HL-60 (cell line): Measurements from ENCODE around the gene PCOLCE2.

Experiments used
- DNase-seq, 2 experiments: peaks; one replicate each; pipeline ENCODE4 v3.0.0-alpha.2; 2010 to 2020; ENCODE audit warnings: low read depth in 1 of 2, low spot score in 1 of 2
- H3K27ac ChIP-seq: fragments of 250-450 bp; sonication (Bioruptor Pico); replicated peaks from 2 replicates; pipeline ENCODE4 v1.5.1; 2020; ENCODE audit warnings: mild to moderate bottlenecking, moderate library complexity
- H3K27me3 ChIP-seq: fragments of 250-450 bp; sonication (Bioruptor Pico); 2 replicates; pipeline ENCODE4 v1.5.1; 2021; ENCODE audit warnings: mild to moderate bottlenecking, moderate library complexity; ENCODE audit not compliant: insufficient read depth, poor library complexity, severe bottlenecking
- H3K4me3 ChIP-seq: replicated peaks from 2 replicates; pipeline ENCODE4 v1.5.1; 2011; ENCODE audit warnings: mild to moderate bottlenecking, control low read depth, low read length; ENCODE audit not compliant: insufficient read depth
- GABPA ChIP-seq: IDR thresholded peaks from 2 replicates; pipeline ENCODE4 v1.6.1; 2012; ENCODE audit warnings: low read depth
- POLR2AphosphoS5 ChIP-seq: IDR thresholded peaks from 2 replicates; pipeline ENCODE4 v1.6.1; 2012; ENCODE audit warnings: low read depth
- SPI1 ChIP-seq: IDR thresholded peaks from 2 replicates; pipeline ENCODE4 v1.6.1; 2012; ENCODE audit warnings: low read depth, mild to moderate bottlenecking, borderline replicate concordance
- TF ChIP-seq, protein P1 (sequence below): IDR thresholded peaks from one replicate; pipeline ENCODE4 v1.5.1; 2011; ENCODE audit warnings: low read length, control low read depth, inconsistent platforms; ENCODE audit not compliant: insufficient read depth
- TF ChIP-seq, protein P2 (sequence below): IDR thresholded peaks from 2 replicates; pipeline ENCODE4 v1.6.1; 2012; ENCODE audit warnings: low read depth; ENCODE audit not compliant: insufficient replicate concordance

The PCOLCE2 gene

DNA sequence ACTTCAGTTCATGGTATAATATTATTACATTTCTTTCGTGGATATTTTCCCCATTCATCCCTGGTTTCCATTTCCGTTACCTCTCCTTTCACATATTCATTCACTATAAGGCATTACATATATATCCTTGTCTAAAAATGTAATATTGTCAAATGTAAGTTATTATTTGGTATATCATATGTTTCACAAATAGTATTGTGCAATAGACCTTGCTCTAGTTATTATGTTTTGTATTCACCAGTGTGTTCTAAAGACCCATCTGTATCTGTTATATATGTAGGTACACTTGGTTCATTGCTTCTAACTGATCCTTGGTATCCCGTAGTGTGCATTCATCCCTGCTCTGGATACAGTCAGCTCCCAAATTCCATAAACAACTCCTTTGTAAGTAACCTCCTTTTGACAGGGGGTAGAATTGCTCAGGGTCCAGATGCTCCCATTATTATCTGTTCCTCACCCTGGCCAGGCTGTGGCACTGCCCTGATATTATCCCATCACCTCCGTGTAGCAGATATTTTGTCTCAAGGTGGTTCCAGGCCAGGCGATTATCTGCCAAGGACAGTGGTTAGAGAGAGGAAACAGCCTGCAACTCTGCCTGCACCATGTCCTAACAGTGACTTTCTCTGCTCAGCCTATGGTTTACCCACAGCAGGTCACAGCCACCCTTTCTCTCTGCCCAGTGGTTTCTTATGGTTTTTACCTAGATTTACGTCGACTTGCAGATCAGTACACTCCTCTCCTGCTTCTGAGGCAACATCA is 45.4 kb upstream of the PCOLCE2 start:
- no peak for DNase-seq

DNA sequence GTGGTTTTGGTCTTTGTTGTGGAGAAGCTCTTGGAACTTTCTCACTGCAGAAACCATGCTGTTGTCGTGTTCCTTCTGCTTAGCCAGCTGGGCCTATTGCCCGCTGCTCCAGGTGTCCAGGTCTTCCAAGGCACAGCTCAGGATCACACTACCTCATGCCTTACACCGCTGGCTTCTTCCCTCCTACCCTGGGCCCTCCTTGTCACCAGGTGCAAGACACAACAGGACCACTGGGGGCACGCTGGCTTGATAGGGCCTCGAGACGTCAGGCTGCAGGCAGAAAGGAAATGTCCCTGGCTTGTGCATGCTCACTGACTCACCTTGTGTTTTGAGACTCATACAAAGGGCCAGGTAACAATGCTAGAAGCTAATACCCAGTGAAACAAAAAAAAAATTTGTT is 42.3 kb upstream of the PCOLCE2 start:
- Histone ChIP-seq H3K27me3 (no peaks in the 10 kb centered on the region), H3K4me3 (no peak overlapping the region), H3K27ac (no peak overlapping the region)
- DNase-seq, result peak in 1 of 2 experiments; percentile 27
- TF ChIP-seq, protein P1, sequence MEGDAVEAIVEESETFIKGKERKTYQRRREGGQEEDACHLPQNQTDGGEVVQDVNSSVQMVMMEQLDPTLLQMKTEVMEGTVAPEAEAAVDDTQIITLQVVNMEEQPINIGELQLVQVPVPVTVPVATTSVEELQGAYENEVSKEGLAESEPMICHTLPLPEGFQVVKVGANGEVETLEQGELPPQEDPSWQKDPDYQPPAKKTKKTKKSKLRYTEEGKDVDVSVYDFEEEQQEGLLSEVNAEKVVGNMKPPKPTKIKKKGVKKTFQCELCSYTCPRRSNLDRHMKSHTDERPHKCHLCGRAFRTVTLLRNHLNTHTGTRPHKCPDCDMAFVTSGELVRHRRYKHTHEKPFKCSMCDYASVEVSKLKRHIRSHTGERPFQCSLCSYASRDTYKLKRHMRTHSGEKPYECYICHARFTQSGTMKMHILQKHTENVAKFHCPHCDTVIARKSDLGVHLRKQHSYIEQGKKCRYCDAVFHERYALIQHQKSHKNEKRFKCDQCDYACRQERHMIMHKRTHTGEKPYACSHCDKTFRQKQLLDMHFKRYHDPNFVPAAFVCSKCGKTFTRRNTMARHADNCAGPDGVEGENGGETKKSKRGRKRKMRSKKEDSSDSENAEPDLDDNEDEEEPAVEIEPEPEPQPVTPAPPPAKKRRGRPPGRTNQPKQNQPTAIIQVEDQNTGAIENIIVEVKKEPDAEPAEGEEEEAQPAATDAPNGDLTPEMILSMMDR, result no peak
- no peak for TF ChIP-seq POLR2AphosphoS5
- no peak for TF ChIP-seq SPI1
- TF ChIP-seq, protein P2, sequence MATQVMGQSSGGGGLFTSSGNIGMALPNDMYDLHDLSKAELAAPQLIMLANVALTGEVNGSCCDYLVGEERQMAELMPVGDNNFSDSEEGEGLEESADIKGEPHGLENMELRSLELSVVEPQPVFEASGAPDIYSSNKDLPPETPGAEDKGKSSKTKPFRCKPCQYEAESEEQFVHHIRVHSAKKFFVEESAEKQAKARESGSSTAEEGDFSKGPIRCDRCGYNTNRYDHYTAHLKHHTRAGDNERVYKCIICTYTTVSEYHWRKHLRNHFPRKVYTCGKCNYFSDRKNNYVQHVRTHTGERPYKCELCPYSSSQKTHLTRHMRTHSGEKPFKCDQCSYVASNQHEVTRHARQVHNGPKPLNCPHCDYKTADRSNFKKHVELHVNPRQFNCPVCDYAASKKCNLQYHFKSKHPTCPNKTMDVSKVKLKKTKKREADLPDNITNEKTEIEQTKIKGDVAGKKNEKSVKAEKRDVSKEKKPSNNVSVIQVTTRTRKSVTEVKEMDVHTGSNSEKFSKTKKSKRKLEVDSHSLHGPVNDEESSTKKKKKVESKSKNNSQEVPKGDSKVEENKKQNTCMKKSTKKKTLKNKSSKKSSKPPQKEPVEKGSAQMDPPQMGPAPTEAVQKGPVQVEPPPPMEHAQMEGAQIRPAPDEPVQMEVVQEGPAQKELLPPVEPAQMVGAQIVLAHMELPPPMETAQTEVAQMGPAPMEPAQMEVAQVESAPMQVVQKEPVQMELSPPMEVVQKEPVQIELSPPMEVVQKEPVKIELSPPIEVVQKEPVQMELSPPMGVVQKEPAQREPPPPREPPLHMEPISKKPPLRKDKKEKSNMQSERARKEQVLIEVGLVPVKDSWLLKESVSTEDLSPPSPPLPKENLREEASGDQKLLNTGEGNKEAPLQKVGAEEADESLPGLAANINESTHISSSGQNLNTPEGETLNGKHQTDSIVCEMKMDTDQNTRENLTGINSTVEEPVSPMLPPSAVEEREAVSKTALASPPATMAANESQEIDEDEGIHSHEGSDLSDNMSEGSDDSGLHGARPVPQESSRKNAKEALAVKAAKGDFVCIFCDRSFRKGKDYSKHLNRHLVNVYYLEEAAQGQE, result no peak
- TF ChIP-seq GABPA, result no peak

More for the DNA sequence above, 45.4 kb upstream of the PCOLCE2 start:
- Histone ChIP-seq H3K27ac (no peak overlapping the region), H3K27me3 (no peaks in the 10 kb centered on the region), H3K4me3 (no peak overlapping the region)
- TF ChIP-seq POLR2AphosphoS5 (no peak), SPI1 (no peak), GABPA (no peak)
- TF ChIP-seq, protein P1, result no peak
- TF ChIP-seq, protein P2, result no peak

DNA sequence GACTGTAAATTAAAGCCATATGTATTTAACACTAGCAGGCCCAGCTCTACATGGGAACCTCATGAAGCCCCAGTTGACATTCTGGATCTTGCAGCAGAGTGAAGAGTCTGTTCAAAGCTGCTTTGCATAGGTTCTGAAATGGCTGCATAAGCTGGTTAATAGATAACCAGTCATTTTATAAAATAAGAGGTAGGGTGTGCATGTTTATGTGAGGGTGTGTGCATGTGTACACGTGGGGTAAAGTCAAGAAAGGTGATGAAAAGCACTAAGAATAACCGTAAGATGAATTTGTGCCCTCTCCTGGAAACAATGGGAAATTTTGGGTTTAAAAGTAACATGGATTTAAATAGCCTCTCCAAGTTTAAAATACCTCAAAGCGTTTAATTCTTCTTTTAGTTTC is 41.6 kb upstream of the PCOLCE2 start:
- H3K27me3 ChIP-seq, result no peaks in the 10 kb centered on the region
- no peak overlapping the region for H3K27ac ChIP-seq
- no peak overlapping the region for H3K4me3 ChIP-seq
- no peak for TF ChIP-seq SPI1
- TF ChIP-seq GABPA, result no peak
- TF ChIP-seq POLR2AphosphoS5, result no peak
- TF ChIP-seq, protein P2, result no peak
- TF ChIP-seq, protein P1, result no peak
- no peak for DNase-seq
